Right cardiac atrium (tissue), 5 donors: ENCODE results near the gene CEP112. TPM values are rescaled to one million over a fixed set of nuclear protein-coding genes. Genes with fewer than 3 reads are reported as not detected.
A peak's percentile ranks its signal among the peaks of the same experiment; 100 is the strongest.

Experiments
- ATAC-seq, 2 donors: fragments of 200-7000 bp; cut with Tn5 transposase; one replicate each; pipeline versions ENCODE4 v1.8.0 to v1.9.1; 2020; ENCODE audit warnings: moderate library complexity in 2 of 2, mild to moderate bottlenecking in 1 of 2
- DNase-seq, 3 donors: peaks; one replicate each; pipeline ENCODE4 v3.0.0-alpha.2; 2020
- H3K27ac ChIP-seq: one replicate; pipeline ENCODE4 v1.5.1; 2013; ENCODE audit warnings: mild to moderate bottlenecking, low read length, control low read depth, moderate library complexity
- H3K27me3 ChIP-seq: one replicate; pipeline ENCODE4 v1.6.1; 2013; ENCODE audit not compliant: control insufficient read depth, insufficient read depth
- H3K4me1 ChIP-seq: one replicate; pipeline ENCODE4 v1.6.1; 2013; ENCODE audit warnings: low read length; ENCODE audit not compliant: control insufficient read depth, insufficient read depth
- H3K4me3 ChIP-seq: one replicate; pipeline ENCODE4 v1.5.1; 2013; ENCODE audit warnings: low read length, control low read depth
- H3K9me3 ChIP-seq: one replicate; pipeline ENCODE4 v1.6.1; 2013; ENCODE audit warnings: low read length; ENCODE audit not compliant: control insufficient read depth
- WGBS: extraction: QIAGEN DNeasy Blood & Tissue Kit; methylation state at CpG from one replicate; pipeline ENCODE4 v1.1.7; 2013; 5-methylcytosine and 5-hydroxymethylcytosine counted together
- intact Hi-C, 4 donors: fragments of 100-400 bp; cut with DNase I; formaldehyde crosslinking; loops; one replicate each; pipeline versions ENCODE4 v1.11.0 to v1.14.0; 2022 to 2023
- polyA plus RNA-seq: library from polyadenylated mRNA; stranded (reverse); fragments of 200-250 nt; gene quantifications from one replicate; pipeline ENCODE4 v1.2.3, GENCODE V29; 2013
- total RNA-seq, 4 donors: library from RNA; stranded (reverse); fragmentation: NEBNext Ultra II Directional; extraction: Animal tissue kit (Norgen Biotek cat#: 25700); gene quantifications; one replicate each; pipeline ENCODE4 v1.2.1, GENCODE V29; 2021
- donor health status: healthy with polysubstance abuse.
- donor health status: DM: no; HTN: yes; CAD: no.
- donor health status: DM: no; HTN: no; CAD: no.
- donor health status: DM: no; HTN: yes; CAD: no; lungs with severe emphysema.
- donor health status: DM: yes; HTN: yes; CAD: no.

The CEP112 gene
- total and polyA plus RNA-seq, 5 donors = 11.1 to 23.1 (median 18.0) TPM

DNA sequence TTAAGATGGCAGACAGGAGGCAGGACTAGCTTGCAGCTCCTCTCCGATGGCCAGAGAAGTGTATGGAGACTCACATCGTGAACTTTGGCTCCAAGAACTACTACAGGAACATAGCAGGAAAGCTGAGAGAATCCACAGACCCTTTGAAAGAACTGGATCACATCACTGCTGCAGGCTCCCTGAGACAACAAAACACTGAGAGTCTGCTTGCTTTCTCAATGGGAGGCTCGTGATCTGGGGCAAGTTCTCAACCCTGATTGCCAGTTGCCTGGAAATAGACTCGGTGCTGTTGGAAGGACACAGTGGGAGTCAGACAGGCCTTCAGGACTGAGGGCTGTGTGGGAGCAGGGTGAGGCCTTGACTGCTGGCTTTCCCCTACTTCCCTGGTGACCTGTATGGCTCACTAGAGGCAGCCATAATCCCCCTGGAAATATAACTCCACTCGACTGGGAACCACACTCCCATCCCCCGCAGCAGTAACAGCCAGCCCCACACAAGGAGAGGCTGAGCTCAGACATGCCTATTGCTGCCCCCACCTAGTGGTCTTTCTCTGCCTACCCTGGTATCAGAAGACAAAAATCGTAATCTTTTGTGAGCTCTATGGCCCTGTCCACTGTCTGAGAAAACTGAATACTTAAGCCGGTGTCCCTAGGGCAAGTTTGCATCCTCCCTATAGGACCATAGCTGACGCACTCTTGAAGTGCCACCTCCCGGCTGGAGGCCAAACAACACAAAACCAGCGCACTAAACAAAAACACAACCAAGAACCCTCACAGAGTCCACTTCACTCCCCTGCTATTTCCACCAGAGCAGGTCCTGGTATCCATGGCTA is 238.4 kb downstream of the CEP112 start:
- H3K27ac ChIP-seq = no peak overlapping the region
- intact Hi-C loops = no loop called here
- WGBS = 86% methylated on average over 11 of the region's 11 CpGs
- DNase-seq (no peak), ATAC-seq (no peak)
- no peaks in the 10 kb centered on the region for H3K27me3 ChIP-seq
- H3K4me1 ChIP-seq = no peaks in the 10 kb centered on the region
- no peak overlapping the region for H3K4me3 ChIP-seq
- no peaks in the 10 kb centered on the region for H3K9me3 ChIP-seq

GRCh38 chr17:65952586-65952985 is 239.3 kb downstream of the CEP112 start:
- H3K9me3 ChIP-seq = no peaks in the 10 kb centered on the region
- WGBS = 99% methylated on average over 1 of the region's 1 CpG
- H3K4me3 ChIP-seq = no peak overlapping the region
- H3K27ac ChIP-seq = no peak overlapping the region
- intact Hi-C loops = no loop called here
- H3K27me3 ChIP-seq = no peaks in the 10 kb centered on the region
- DNase-seq (no peak), ATAC-seq (no peak)
- H3K4me1 ChIP-seq = no peaks in the 10 kb centered on the region

DNA sequence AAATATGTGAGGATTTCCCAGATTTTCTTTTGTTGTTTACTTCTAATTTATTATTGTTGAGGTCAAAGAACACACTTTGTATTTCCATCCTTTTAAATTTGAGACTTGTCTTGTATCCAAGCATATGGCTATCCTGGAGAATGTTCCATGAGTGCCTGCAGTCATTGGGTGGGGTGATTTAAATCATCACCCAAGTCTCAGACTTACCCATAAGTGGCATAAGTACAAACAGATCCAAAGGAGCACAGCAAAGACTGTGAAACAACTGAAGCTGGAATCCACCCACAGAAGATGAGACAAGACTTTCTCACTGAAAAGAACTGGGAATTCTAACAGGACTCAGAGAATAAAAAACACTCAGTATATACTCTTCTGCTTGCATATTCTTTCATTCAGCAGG is 239.9 kb downstream of the CEP112 start:
- Histone ChIP-seq H3K27ac (no peak overlapping the region), H3K4me3 (no peak overlapping the region), H3K9me3 (no peaks in the 10 kb centered on the region), H3K4me1 (no peaks in the 10 kb centered on the region), H3K27me3 (no peaks in the 10 kb centered on the region)
- ATAC-seq (no peak), DNase-seq (no peak)
- intact Hi-C loops = no loop called here

- DNase-seq (no peak), ATAC-seq (no peak)
- H3K4me3 ChIP-seq = no peak overlapping the region
- no peak overlapping the region for H3K27ac ChIP-seq
- over 99% methylated on average over 2 of the region's 2 CpGs for WGBS
- no peaks in the 10 kb centered on the region for H3K27me3 ChIP-seq
- no peaks in the 10 kb centered on the region for H3K9me3 ChIP-seq
- H3K4me1 ChIP-seq = no peaks in the 10 kb centered on the region
- intact Hi-C loops = no loop called here
These were observed 244.1 kb downstream of the CEP112 start for GRCh38 chr17:65947831-65948230.

DNA sequence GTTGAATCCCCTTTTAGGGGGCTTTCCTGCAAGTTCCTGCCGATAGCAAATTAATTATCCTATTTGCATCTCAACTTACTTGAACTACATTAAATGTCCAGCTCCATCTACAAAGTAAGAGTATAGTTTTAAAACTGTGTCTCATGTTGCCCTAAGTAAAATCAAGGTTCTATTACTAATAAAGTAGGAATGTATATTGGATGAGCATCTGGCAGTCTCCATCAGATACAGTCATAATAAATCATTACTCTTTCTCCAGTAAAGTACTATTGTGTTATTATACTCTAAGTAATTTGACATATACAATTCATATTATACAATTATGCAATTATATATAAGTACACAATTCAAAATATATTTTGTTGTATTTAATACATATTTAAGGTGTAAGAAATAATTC is 249.3 kb downstream of the CEP112 start:
- ATAC-seq = no peak
- Histone ChIP-seq H3K27ac (no peak overlapping the region), H3K4me3 (no peak overlapping the region), H3K9me3 (no peaks in the 10 kb centered on the region), H3K27me3 (no peaks in the 10 kb centered on the region), H3K4me1 (no peaks in the 10 kb centered on the region)
- intact Hi-C loops = no loop called here
- no peak for DNase-seq
- WGBS = 95% methylated on average over 1 of the region's 1 CpG

- Histone ChIP-seq H3K4me1 (no peaks in the 10 kb centered on the region), H3K4me3 (no peak overlapping the region), H3K27me3 (no peaks in the 10 kb centered on the region), H3K9me3 (no peaks in the 10 kb centered on the region), H3K27ac (no peak overlapping the region)
- no peak for ATAC-seq
- no peak for DNase-seq
- intact Hi-C loops = no loop called here
- 79% methylated on average over 4 of the region's 4 CpGs for WGBS
These were observed 250.5 kb downstream of the CEP112 start for GRCh38 chr17:65941356-65941899.

DNA sequence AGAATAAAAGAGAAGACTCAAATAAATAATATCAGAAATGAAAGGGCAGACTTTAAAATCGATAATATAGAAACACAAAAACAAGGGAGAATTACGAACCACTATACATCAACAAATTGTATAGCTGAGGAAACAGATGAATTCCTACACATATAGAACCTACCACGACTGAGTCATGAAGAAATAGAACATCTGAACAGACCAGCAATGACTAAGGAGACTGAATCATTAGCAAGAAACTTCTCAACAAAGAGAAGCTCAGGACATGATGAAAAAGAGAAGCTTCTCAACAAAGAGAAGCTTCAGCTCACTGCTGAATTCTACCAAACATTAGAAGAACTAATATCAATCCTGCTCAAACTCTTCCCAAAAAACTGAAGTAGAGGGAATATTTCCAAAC is 255.9 kb downstream of the CEP112 start:
- Histone ChIP-seq H3K4me3 (no peak overlapping the region), H3K9me3 (no peaks in the 10 kb centered on the region), H3K27me3 (no peaks in the 10 kb centered on the region), H3K4me1 (no peaks in the 10 kb centered on the region), H3K27ac (no peak overlapping the region)
- ATAC-seq (no peak), DNase-seq (no peak)
- 89% methylated on average over 3 of the region's 3 CpGs for WGBS
- intact Hi-C loops = no loop called here

DNA sequence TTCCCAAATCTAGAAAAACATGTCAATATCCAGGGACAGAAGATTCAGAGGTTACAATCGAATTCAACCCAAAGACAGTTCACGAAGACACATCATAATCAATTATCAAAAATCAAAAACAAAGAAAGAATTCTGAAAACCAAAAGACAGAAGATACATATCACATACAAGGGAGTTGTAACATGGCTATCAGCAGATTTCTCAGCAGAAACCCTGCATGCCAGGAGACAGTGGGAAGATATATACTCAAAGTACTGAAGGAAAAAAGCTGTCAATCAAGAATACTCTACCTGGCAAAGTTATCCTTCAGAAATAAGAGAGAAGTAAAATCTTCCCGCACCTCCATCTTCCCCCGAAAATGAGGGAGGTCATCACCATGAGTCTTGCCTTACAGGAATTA is 258.6 kb downstream of the CEP112 start:
- intact Hi-C loops = no loop called here
- H3K27me3 ChIP-seq = no peaks in the 10 kb centered on the region
- DNase-seq (no peak), ATAC-seq (no peak)
- no peak overlapping the region for H3K4me3 ChIP-seq
- 85% methylated on average over 4 of the region's 4 CpGs for WGBS
- H3K4me1 ChIP-seq = no peaks in the 10 kb centered on the region
- no peaks in the 10 kb centered on the region for H3K9me3 ChIP-seq
- no peak overlapping the region for H3K27ac ChIP-seq

- 86% methylated on average over 3 of the region's 3 CpGs for WGBS
These were observed 260.4 kb downstream of the CEP112 start for GRCh38 chr17:65931246-65932149.

DNA sequence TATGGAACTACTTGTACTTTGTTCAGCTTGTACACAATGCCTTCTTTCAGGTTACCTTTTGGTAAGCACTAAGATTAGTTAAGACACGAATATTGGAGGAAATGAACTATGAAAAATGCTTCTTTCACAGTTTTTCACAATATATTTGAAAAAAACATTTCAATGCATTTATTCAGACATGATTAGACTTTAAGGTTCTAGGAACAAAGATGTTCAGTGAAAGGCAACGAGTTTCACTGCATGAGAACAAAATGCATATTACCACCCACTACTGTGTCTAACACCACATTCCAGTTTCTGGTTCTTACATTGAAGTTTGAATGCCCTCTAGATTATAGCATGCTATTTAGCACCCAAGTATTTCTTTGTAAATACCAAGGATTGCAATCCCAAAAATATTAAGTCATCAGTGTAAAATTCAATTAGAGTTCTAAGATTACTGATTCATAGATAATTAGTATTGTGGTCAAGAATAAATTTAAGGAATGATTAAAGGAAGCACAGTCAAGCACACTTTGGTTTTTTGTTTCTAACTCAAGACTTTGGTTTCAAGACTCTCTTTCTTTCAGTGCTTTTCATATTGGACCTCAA is 261.7 kb downstream of the CEP112 start:
- no peak overlapping the region for H3K4me3 ChIP-seq
- no peak for ATAC-seq

More at GRCh38 chr17:65931246-65932149, 260.4 kb downstream of the CEP112 start:
- peak in 1 of 3 donors; percentile 52 for DNase-seq
- intact Hi-C loops = no loop called here
- no peaks in the 10 kb centered on the region for H3K4me1 ChIP-seq
- H3K4me3 ChIP-seq = no peak overlapping the region
- H3K27ac ChIP-seq = peak overlapping the region; percentile 12
- ATAC-seq = peak; percentile 43 to 80
- H3K27me3 ChIP-seq = no peaks in the 10 kb centered on the region
- H3K9me3 ChIP-seq = no peaks in the 10 kb centered on the region

GRCh38 chr17:65926599-65926998 is 265.3 kb downstream of the CEP112 start:
- intact Hi-C loops = no loop called here
- Histone ChIP-seq H3K4me3 (no peak overlapping the region), H3K4me1 (no peaks in the 10 kb centered on the region), H3K27me3 (no peaks in the 10 kb centered on the region), H3K9me3 (no peaks in the 10 kb centered on the region), H3K27ac (no peak overlapping the region)
- DNase-seq = no peak
- 99% methylated on average over 5 of the region's 5 CpGs for WGBS
- no peak for ATAC-seq

More for the DNA sequence above, 261.7 kb downstream of the CEP112 start:
- intact Hi-C loops = no loop called here
- Histone ChIP-seq H3K27me3 (no peaks in the 10 kb centered on the region), H3K4me1 (no peaks in the 10 kb centered on the region), H3K27ac (no peak overlapping the region), H3K9me3 (no peaks in the 10 kb centered on the region)
- DNase-seq = no peak
- 86% methylated on average over 2 of the region's 2 CpGs for WGBS
